Right ventricle myocardium superior (tissue), 1 donor: ENCODE data around the gene SCGB1C2. TPM values are rescaled to one million over a fixed set of nuclear protein-coding genes. Genes with fewer than 3 reads are reported as not detected.
"Not testable (repeated sequence)": the region's sequence is repeated elsewhere in the genome, so short reads cannot be mapped to it uniquely, and the experiment has no call there.

Experiments used
- ATAC-seq: fragments of 200-7000 bp; cut with Tn5 transposase; one replicate; pipeline ENCODE4 v1.9.1; 2020; ENCODE audit warnings: mild to moderate bottlenecking; ENCODE audit not compliant: poor library complexity
- DNase-seq: peaks from one replicate; pipeline ENCODE4 v3.0.0-alpha.2; 2020
- intact Hi-C: fragments of 100-400 bp; cut with DNase I; formaldehyde crosslinking; loops from one replicate; pipeline ENCODE4 v1.11.2; 2022
- long read RNA-seq: library from polyadenylated mRNA; unstranded; transcript quantifications from one replicate; pipeline ENCODE4 v2.0.0, GENCODE V29; 2021
- total RNA-seq: library from RNA; stranded (reverse); fragmentation: NEBNext Ultra II Directional; extraction: Animal tissue kit (Norgen Biotek cat#: 25700); gene quantifications from one replicate; pipeline ENCODE4 v1.2.1, GENCODE V29; 2021
- donor health status: DM: no; HTN: yes; CAD: no; lungs with severe emphysema.

SCGB1C2 gene
- total RNA-seq = not detected
- long read RNA-seq = 0 reads

DNA sequence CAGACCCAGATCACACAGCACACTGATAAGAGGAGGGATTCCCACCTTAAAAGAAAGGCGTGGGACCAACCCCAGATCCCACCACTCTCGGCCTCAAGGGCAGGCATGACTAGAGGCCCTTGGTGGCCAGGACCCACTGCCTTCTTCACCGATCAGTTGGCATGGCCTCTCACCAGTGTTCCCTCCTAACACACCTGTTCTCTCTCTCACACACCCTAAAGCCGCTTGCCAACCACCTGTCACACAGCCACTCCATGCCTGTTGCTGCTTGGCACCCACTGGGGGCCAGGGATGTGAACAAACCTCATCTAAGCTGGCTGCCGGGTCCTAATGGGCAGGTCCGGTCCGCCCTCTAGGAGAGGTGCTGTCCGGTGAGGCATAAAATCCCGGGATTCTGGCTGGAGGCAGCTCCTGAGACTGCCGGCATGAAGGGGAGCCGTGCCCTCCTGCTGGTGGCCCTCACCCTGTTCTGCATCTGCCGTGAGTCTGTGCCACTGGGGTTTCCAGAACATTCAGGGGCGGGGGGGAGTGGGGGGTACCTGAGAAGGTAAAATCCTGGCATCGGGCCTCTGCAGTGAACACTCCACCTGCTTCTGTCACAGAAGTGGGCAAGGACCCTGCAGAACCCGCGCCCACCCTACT lies at the start of gene SCGB1C2:
Gene SCGB1C2, plus strand, starts transcription at position 404 of the 642 bp plus-strand sequence. Its CDS starts 22 bp downstream, at position 426.
- ATAC-seq, DNase-seq, intact Hi-C loops: not testable (repeated sequence)

DNA sequence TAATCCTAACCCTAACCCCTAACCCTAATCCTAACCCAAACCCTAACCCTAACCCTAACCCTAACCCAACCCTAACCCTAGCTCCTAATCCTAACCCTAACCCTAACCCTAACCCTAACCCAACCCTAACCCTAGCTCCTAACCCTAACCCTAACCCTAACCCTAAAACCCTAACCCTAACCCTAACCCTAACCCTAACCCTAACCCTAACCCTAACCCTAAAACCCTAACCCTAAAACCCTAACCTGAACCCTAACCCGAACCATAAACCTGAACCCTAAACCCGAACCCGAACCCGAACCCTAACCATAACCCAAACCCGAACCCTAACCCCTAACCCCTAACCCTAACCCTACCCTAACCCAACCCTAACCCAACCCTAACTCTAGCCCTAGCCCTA lies 24.3 kb upstream of the SCGB1C2 start:
- intact Hi-C loops, DNase-seq, ATAC-seq: not testable (repeated sequence)

DNA sequence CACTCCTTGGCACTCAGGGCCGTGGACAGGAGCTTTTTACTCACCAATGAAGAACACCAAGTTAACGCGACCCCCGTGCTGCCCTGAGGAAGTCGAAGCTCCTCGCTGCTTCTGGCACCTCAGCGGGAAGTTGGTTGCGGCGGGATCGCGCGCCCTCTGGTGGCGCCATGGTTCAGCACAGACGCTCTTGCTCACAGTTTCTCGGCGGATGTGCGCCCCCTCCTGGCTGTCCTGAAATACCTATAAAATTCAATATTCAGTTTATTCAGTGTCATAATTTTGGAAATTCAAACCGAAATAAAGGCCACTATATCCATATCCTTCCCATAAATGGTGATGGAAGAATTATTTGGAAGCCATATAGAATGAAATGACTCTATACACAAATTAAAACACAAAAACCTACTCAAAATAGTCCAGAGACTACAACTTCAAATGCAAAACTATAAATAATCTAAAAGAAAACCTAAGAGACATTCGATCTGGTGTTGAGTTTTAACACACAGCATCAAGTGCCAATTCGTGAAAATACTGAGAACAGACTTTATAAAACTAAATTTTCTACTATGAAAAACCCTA lies 18.9 kb upstream of the SCGB1C2 start:
- intact Hi-C loops, DNase-seq: not testable (repeated sequence)

DNA sequence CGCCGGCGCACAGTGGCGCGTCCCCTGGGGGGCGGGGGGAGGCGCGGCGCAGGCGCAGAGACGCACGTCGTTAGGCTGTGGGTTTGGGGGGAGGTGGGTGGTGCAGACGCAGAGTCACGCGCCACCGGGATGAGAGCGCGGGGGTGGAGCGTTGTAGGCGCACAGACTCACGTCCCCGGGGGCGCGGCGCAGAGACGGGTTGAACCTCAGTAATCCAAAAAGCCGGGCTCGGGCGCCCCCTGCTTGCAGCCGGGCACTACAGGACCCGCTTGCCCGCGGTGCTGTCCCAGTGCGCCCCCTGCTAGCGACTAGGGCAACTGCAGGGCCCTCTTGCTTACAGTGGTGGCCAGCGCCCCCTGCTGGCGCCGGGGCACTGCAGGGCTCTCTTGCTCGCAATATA lies 3.4 kb upstream of the SCGB1C2 start:
- ATAC-seq (peak; percentile 10), DNase-seq (peak; percentile 33)
- intact Hi-C loops = not testable (repeated sequence)

More for the DNA sequence above, 18.9 kb upstream of the SCGB1C2 start:
- ATAC-seq = not testable (repeated sequence)

DNA sequence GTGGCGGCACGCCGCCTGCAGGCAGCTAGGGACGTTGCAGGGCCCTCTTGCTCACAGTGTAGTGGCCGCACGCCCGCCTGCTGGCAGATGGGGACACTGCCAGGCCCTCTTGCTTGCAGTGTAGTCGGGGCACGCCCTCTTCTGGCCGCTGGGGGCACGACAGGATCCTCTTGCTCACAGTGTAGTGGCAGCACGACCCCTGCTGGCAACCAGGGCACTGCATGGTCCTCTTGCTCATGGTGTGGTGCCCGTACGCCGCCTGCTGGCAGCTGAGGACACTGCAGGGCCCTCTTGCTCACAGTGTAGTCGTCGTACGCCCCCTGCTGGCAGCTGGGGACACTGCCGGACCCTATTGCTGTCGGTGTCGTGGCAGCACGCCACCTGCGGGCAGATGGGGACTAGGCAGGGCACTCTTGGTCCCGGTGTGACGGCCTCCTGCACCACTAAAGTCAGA lies 3.0 kb upstream of the SCGB1C2 start:
- intact Hi-C loops = not testable (repeated sequence)
- peak; percentile 44 for DNase-seq
- ATAC-seq = peak; percentile 58

DNA sequence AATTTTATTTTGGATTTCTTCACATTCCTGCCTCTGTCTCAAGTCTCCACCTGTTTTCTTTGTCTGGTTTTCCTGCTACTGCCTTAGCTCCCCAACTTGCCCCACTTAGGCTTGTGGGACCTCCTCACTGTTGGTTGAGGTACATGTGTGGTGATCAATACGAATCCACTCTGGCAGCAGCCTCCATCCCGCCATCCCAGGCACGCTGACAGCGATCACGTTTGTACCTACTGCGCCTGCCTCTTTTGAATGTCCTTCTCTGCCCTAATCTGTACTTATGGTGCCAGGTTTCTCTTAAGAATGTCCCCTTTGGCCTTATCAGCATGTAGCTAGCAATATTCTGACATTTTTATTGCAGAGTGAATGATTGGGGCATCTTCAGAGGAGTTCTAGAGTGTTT lies 2.3 kb upstream of the SCGB1C2 start:
- DNase-seq, ATAC-seq, intact Hi-C loops: not testable (repeated sequence)

DNA sequence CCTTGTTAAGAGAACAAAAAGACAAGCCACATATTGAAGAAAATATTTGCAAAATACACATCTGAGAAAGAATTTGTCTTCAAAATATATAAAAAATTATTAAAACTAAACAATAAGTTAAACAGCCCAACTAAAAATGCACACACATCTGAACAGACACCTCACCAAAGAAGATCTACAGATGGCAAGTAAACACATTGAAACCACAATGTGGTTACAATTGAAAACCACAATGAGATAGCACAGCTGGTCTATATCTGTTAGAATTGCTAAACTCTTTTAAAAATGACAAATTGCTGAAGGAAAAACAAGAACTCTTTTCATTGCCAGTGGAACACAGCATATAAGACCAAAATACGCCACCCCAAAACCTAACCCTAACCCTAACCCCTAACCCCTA lies 1.5 kb upstream of the SCGB1C2 start:
- DNase-seq, intact Hi-C loops: not testable (repeated sequence)

DNA sequence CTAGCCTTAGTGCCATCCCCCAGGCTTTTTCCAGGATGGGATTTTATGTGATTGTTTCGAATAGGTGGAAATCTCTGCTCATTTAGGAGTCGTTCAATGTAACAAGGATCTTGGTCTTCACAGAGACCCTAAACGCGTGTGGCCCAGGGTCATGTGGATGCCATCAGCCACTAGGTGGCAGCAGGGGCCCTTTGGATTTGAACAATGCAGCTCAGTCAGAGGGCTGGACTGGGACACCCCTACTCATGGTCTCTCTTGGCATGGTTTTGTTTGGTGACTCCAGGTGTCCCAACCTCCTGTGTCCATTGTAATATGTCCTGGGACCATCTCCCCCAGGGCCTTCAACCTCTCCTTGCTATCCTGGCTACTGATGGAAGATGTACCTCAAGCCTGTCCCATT lies 838 bp upstream of the SCGB1C2 start:
- intact Hi-C loops = not testable (repeated sequence)
- ATAC-seq (peak; percentile 94), DNase-seq (peak; percentile 88)

More for the DNA sequence above, 1.5 kb upstream of the SCGB1C2 start:
- not testable (repeated sequence) for ATAC-seq

DNA sequence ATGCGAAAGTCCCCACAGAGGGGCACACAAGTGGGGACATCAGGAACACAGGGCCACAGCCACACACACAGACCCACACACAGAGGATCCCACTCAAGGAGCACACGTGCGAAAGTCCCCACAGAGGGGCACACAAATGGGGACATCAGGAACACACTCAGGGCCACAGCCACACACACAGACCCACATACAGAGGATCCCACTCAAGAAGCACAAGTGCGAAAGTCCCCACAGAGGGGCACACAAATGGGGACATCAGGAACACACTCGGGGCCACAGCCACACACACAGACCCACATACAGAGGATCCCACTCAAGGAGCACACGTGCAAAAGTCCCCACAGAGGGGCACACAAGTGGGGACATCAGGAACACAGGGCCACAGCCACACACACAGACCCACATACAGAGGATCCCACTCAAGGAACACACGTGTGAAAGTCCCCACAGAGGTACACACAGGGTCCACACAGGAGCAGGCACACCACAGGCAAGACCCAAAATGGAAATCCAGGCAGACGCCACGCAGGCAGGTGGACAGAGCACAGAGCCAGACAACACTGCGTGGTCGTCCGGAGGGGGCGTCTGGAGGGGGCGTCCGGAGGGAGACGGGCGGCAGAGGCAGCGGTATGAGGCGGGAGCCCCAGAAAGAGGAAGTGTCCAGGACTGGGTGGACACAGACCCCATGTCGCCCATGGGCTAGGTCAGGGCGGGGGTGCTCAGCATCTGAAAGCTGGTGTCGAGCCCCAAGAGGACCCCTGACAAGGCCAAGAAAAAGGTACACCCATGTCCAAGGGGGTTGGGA lies 2.2 kb downstream of the SCGB1C2 start:
- ATAC-seq, intact Hi-C loops: not testable (repeated sequence)
- peak; percentile 24 for DNase-seq

DNA sequence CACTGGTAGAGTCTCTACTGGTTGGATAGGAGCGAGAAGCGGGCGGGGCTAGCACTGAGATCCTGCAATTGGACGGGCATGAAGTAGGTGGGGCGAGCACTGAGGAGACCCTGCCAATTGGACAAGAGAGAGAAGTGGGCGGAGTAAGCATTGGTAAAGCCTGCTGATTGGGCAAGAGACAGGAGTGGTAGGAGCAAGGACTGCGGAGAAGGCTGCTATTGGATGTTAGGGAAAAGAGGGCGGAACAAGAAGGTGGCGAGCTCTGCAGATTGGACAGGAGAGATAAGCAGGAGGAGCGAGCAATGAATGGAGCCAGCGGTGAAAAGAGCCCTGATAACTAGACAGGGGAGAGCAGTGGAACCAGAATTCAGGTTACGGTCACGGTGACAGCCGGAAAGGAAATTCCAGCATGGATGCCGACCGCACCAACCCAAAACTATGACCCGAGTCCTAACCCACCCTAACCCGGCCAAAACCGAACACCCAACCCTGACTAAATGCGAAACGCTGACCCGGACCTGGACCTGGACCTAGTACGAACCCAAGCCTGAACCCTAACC lies 4.8 kb downstream of the SCGB1C2 start:
- intact Hi-C loops = no loop called here
- DNase-seq = peak; percentile 44

DNA sequence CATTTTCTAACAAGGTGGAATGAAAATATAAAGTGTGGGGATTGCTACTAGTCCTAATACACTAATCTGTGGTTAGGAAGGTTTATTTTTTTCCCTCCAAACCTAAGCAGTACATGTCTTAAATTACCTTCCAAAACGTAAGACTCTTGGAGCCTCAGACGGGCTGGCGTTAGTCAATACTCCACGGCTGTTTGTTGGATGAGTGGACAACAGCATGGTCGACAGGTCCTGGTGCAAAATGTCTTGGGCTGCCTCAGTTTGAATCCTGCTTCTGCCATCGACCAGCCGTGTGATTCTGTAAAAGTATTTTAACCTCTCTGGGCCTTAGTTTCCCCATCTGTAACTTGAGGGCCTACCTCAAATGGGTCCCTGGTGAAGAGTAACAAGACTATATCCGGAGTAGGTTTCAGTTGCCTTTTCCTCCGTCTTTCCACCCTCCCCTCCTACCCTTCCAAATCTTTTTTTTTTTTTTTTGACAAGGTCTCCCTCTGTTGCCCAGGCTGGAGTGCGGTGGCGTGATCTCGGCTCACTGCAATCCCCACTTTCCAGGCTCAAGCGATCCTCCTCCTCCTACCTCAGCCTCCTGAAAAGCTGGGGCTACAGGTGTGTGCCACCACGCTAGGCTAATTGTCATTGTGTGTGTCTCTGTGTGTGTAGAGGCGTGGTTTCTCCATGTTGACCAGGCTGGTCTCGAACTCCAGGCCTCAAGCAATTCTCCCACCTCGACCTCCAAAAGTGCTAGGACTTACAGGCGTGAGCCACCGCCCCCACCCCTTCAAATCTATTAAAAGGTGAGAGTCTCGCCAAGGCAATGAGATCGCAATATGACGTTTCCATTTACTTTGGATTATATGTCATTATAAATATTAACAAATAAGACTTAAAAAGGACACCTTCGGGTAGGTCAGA lies 5.8 kb downstream of the SCGB1C2 start:
- ATAC-seq (no peak), DNase-seq (peak; percentile 8)
- intact Hi-C loops = no loop called here

More for the DNA sequence above, 4.8 kb downstream of the SCGB1C2 start:
- no peak for ATAC-seq

DNA sequence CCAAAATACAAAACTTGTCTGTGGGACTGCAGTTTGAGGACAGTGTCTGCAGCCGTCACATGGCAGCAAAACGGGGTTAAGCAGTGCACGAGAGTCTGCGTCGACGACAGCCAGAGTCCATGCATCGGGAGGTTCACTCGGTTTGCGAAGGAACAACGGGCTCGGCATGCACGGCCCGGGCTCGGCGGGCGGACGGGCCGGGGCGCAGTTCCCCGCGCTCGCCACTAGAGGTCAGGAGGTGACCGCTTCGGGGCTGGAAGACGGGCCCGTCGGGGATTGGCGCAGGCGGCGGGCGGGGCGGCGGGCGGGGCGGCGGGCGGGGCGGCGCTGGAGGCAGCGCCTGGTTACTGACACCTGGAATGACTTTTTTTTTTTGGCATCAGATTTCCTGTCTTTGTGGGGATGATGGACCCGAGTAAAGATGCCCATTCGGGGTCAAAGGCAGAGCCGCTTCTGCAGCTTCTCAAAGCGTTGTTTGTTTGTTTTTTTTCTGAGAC lies 6.5 kb downstream of the SCGB1C2 start:
- DNase-seq (peak; percentile 85), ATAC-seq (peak; percentile 94)
- intact Hi-C loops = no loop called here

DNA sequence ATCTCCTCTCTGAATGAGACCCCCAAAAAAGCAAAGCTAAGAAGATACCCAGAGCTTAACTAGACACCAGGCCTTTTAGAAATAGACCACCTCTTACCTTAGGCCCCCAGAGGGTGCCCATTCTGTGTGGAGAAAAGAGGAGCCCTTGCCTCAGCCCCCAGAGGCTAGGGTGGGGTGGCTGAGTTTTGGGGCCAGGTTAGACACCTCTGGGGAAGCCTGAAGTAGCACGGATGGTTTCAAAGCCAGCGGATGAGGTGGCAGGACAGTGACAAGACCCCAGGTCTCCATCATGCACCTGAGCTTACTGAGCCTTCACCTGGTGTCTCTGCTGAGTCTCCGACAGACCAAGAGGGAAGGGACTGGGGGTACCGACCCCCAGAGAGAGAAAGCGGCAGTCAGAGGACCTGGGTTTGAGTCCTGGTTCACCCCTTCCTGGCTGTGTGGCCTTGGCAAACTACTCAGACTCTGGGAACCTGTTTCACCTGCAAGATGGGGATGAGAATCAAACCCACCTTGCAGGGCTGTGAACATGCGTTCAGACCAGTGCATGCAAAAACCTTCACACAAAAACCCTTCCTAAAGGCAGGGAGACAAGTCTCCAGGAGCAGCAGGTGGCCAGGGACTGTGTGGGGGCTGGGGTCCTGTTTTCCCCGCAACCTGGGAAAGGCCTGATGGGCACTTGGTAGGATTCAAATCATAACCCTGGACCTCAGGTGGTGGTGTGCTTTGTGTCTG lies 7.7 kb downstream of the SCGB1C2 start:
- intact Hi-C loops = loop anchor here (5.0 kb wide), 1 partner anchor 242 kb away; no protein-coding TSS in a partner anchor
- no peak for ATAC-seq

DNA sequence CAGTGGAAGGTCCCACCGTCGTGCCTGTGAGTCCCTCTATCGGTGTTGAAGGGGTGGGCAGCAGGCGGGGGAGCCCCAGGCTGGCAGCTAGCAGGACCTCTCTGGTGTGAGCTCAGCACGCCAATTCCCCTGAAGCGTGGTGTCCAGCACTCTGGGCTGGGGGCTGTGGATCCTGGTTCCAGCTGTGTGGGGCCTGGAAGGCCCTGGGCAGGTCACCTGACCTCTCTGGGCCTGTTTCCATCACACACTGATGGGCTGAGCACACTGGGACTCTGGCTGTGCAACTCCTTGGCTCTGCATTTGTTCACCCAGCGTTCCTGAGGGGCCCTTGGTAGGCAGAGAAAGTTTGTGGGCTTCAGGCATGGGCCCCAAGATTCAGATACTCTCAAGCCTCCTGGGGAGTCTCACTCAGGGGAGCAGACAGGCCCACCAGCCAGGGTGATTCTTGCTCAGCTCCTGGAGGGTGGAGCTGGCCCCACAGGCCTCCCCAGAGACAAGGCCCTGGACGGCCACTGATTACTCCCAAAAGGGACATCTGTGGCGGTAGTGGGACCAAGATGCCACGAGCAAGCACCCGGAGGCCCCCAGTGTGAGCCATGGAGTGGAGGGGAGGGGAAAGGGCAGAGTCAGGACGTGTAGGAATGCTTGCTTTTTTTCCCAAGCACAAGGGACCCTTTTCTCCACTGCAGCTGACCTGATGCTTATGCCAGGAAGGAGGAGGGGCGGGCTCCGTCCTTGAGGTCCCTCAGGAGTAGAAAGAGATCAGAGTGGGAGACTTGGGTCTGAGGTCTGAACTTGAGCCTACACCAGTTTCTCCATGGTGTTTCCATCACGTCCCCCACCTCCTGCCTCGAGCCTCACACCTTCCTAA lies 8.5 kb downstream of the SCGB1C2 start:
- DNase-seq = peak; percentile 29
- intact Hi-C loops = loop anchor here (5.0 kb wide), 1 partner anchor 241 kb away; no protein-coding TSS in a partner anchor
- ATAC-seq = no peak

More for the DNA sequence above, 7.7 kb downstream of the SCGB1C2 start:
- peak; percentile 17 for DNase-seq

DNA sequence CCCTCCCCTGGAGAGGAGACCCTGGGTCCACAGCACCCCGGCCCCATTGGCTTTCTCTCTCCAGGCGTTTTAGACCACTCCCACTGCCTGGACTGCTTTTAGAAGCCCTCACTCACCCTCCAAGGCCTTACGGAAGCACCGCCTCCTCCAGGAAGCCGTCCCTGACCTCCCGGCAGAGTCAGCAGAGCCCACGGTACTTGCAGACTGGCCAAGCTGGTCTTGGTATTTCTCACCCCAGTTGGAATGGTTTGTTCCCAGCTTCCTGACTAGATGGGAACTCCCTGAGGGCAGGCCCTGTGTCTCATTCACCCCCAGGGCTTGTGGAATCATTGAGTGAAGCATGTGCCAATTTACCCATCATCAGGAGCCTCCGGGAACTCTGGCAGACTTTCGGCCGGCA lies 9.2 kb downstream of the SCGB1C2 start:
- no peak for ATAC-seq

More for the DNA sequence above, 9.2 kb downstream of the SCGB1C2 start:
- peak; percentile 25 for DNase-seq
- intact Hi-C loops = loop anchor here (5.0 kb wide), 1 partner anchor 241 kb away; no protein-coding TSS in a partner anchor
